ENCODE measurements around the gene RBM26.
"Not testable (repeated sequence)": the region's sequence is repeated elsewhere in the genome, so short reads cannot be mapped to it uniquely, and the experiment has no call there.

Gene RBM26

GRCh38 chr13:79386125-79386826 is 19.8 kb downstream of the RBM26 start:
- no peak for DNase-seq

GRCh38 chr13:79385694-79386093 is 20.4 kb downstream of the RBM26 start:
- no peak for DNase-seq

- no peak for DNase-seq
Observed at GRCh38 chr13:79384022-79384610, 21.9 kb downstream of the RBM26 start.

- no peak for DNase-seq
Observed at GRCh38 chr13:79382545-79383275, 23.3 kb downstream of the RBM26 start.

GRCh38 chr13:79380997-79381396 is 25.1 kb downstream of the RBM26 start:
- no peak for DNase-seq

GRCh38 chr13:79379274-79379673 is 26.8 kb downstream of the RBM26 start:
- no peak for DNase-seq

- DNase-seq, result no peak
Observed at GRCh38 chr13:79376843-79377242, 29.2 kb downstream of the RBM26 start.

- no peak for DNase-seq
Observed at GRCh38 chr13:79374578-79374977, 31.5 kb downstream of the RBM26 start.

GRCh38 chr13:79373916-79374315 is 32.1 kb downstream of the RBM26 start:
- no peak for DNase-seq

GRCh38 chr13:79369226-79369625 is 36.8 kb downstream of the RBM26 start:
- DNase-seq, result no peak

- DNase-seq, result no peak
Observed at GRCh38 chr13:79365981-79366380, 40.1 kb downstream of the RBM26 start.

- no peak for DNase-seq
Observed at GRCh38 chr13:79361299-79361698, 44.8 kb downstream of the RBM26 start.

GRCh38 chr13:79360095-79360494 is 46.0 kb downstream of the RBM26 start:
- no peak for DNase-seq

GRCh38 chr13:79359064-79359463 is 47.0 kb downstream of the RBM26 start:
- no peak for DNase-seq

GRCh38 chr13:79354285-79354684 is 51.8 kb downstream of the RBM26 start:
- DNase-seq, result no peak

GRCh38 chr13:79353693-79354092 is 52.4 kb downstream of the RBM26 start:
- DNase-seq, result no peak

- DNase-seq, result no peak
Observed at GRCh38 chr13:79352107-79352506, 53.9 kb downstream of the RBM26 start.

GRCh38 chr13:79349608-79350007 is 56.4 kb downstream of the RBM26 start:
- DNase-seq, result not testable (repeated sequence)

GRCh38 chr13:79349011-79349410 is 57.0 kb downstream of the RBM26 start:
- no peak for DNase-seq

GRCh38 chr13:79346300-79346914 is 59.6 kb downstream of the RBM26 start:
- DNase-seq, result no peak

GRCh38 chr13:79341202-79341601 is 64.9 kb downstream of the RBM26 start:
- DNase-seq, result no peak

- no peak for DNase-seq
Observed at GRCh38 chr13:79340490-79340889, 65.6 kb downstream of the RBM26 start.

- DNase-seq, result no peak
Observed at GRCh38 chr13:79338343-79338742, 67.7 kb downstream of the RBM26 start.

- DNase-seq, result no peak
Observed at GRCh38 chr13:79336966-79337365, 69.1 kb downstream of the RBM26 start.

Measured in NCI-H1092 (cell line).